GM12891 (cell line): ENCODE measurements around the gene BAD.

Experiments
- PAX5 ChIP-seq: IDR thresholded peaks from 2 replicates; pipeline ENCODE4 v1.6.1; 2011; ENCODE audit warnings: low read length, moderate library complexity, mild to moderate bottlenecking; ENCODE audit not compliant: insufficient read depth, severe bottlenecking
- POLR2A ChIP-seq: IDR thresholded peaks from 2 replicates; pipeline ENCODE4 v1.6.1; 2011; ENCODE audit warnings: low read depth, low read length, control low read depth
- POLR2AphosphoS5 ChIP-seq: IDR thresholded peaks from 2 replicates; pipeline ENCODE4 v1.6.1; 2011; ENCODE audit warnings: low read depth, low read length, control low read depth
- POU2F2 ChIP-seq: IDR thresholded peaks from 2 replicates; pipeline ENCODE4 v1.6.1; 2011; ENCODE audit warnings: low read depth, mild to moderate bottlenecking, control low read depth, low read length, moderate library complexity
- SPI1 ChIP-seq: IDR thresholded peaks from 2 replicates; pipeline ENCODE4 v1.6.1; 2011; ENCODE audit warnings: low read depth, low read length, control low read depth
- TAF1 ChIP-seq: IDR thresholded peaks from 2 replicates; pipeline ENCODE4 v1.6.1; 2011; ENCODE audit warnings: low read depth, low read length, control low read depth

- TF ChIP-seq POLR2A, result no peak
- no peak for TF ChIP-seq POU2F2
- no peak for TF ChIP-seq TAF1
- no peak for TF ChIP-seq PAX5
- no peak for TF ChIP-seq SPI1
- TF ChIP-seq POLR2AphosphoS5, result no peak
Observed at GRCh38 chr11:64260147-64260708, 24.2 kb downstream of the BAD start.
